Posterior cingulate gyrus (tissue), 11 donors: ENCODE measurements around the gene MPZL1.

Source experiments
- DNase-seq, 10 donors: peaks; one replicate each; pipeline versions ENCODE4 v3.0.0 to v3.0.0-alpha.2; 2020 to 2021; ENCODE audit warnings: mixed read lengths in 3 of 10
- intact Hi-C: fragments of 100-400 bp; cut with DNase I; formaldehyde crosslinking; loops from one replicate; pipeline ENCODE4 v1.15.1; 2023

Gene MPZL1

GRCh38 chr1:167693425-167694045, 28.2 kb upstream of the MPZL1 start:
- intact Hi-C loops: no loop called here
- no peak for DNase-seq

DNA sequence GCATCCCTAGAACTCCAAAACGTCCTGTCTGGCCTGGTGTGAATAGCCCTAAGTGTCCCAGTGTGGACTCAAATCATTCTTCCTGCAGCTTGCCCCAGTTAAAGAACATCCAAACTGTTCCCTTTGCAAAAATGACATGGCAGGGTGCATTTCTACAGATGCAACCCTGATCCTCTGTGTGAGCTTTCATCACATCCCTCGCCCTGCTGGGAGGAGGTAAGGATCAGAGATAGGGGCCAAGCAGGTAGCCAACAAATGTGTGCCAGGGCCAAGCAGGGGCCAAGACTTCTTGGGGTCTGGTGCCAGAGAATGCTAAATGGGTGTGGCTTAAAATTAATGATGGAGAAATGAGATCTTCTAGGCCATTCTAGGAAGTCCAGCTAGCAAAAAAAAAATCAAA, 27.1 kb upstream of the MPZL1 start:
- intact Hi-C loops: no loop called here
- DNase-seq: no peak

GRCh38 chr1:167695147-167695546, 26.6 kb upstream of the MPZL1 start:
- intact Hi-C loops: no loop called here
- DNase-seq: no peak

DNA sequence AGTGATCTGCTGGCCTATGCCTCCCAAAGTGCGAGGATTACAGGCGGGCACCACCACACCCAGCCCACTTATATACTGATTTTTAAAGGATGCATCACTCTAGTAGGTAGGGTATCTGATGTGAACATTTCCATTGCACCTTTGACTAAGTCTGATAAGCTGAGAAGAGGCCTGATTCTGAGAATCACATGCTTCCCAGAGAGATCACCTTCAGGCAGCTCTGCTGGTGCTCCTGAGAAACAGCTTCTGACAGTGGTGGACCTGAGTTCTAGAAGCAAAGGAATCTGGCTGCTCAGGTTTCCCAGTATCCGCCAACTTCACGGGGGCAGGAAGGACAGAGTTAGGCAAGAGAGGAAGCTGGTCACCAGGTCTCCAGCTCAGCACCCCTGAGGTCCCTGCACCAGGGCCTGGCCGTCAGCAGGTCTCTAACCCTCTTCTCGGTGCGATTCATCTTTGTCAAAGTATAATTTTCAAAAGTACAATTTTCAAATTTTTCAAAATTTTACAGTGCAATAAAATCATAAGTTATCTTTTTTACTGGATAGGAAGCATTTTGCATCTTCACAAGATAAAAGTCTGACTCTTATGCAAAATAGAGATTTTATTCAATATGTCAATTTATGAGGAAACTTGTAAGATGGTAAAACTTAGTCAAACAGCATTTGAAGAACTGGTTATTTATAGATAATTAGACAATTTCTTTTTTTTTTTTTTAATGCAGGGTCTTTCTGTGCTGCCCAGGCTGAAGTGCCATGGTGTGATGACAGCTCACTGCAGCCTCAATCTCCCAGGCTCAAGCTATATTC, 25.8 kb upstream of the MPZL1 start:
- no peak for DNase-seq
- intact Hi-C loops: no loop called here

DNA sequence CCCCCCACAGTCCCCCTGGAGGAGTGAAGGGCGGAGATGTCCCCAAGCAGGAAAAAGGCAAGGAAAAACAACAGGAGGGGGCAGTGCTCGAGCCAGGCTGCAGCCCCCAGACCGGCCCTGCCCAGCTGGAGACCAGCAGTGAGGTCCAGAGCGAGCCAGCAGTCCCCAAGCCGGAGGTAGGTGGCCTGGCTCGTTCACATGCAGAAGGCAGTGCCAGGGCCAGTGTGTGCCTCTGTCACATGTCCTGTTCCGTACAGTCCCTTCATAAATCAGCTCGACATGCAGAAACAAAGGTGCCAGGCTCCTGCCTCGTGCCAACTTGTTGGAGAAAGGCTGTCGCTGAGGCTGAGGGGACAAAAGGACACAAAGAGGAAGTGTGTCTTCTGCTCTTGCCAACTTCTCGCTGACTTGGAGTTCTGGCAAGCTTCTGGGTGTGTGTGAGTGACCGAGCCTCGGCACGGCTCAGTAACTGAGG, 24.1 kb upstream of the MPZL1 start:
- intact Hi-C loops: no loop called here
- DNase-seq: peak in 6 of 10 donors; percentile 29 to 86 (median 42)

DNA sequence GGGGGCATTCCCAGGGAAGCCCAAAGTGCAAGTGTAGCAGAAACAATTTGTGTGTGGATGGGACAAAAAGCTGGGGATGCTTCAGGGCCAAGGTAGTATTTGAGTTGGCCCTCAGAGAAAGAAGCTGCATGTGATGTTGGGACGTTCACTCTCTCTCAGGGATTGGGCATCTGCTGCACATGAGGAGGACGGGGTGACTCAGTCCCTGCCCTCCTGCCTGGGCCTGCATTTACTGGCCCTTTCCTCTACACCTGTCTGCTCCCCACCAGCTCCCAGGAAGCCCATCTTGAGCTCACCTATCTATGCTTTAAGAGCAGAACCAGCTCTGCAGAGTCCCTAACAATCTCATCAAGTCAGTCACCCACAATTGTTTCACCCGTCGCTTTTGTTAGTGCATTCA, 23.5 kb upstream of the MPZL1 start:
- intact Hi-C loops: no loop called here
- DNase-seq: no peak

GRCh38 chr1:167701510-167701909, 20.3 kb upstream of the MPZL1 start:
- intact Hi-C loops: no loop called here
- no peak for DNase-seq

- intact Hi-C loops: no loop called here
- DNase-seq: peak in 1 of 10 donors; percentile 54
Measured at GRCh38 chr1:167703557-167703956, 18.2 kb upstream of the MPZL1 start.

DNA sequence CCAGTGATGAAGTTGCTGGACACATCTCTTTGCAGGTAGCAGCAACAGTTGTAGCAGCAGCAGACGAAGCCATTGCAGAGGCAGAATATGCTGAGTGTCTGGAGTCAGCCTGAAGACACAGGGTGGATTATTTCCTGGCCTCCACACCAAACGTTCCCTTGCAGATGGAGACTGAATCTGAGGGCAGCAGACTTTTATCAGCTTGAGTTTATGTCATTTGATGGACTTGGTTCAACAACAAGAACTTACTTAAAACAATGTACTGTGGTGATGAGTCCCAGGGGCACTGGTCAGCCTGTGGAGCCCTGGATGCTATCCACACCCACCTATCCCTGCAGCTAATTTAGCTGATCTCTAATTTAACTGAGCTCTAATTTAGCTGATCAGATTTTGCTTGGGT, 17.1 kb upstream of the MPZL1 start:
- peak in 1 of 10 donors; percentile 37 for DNase-seq
- intact Hi-C loops: no loop called here

- peak in 1 of 10 donors; percentile 37 for DNase-seq
- intact Hi-C loops: no loop called here
Measured at GRCh38 chr1:167705250-167705649, 16.5 kb upstream of the MPZL1 start.

- intact Hi-C loops: no loop called here
- no peak for DNase-seq
Measured at GRCh38 chr1:167706363-167706762, 15.4 kb upstream of the MPZL1 start.

GRCh38 chr1:167706931-167707877, 14.6 kb upstream of the MPZL1 start:
- intact Hi-C loops: no loop called here
- no peak for DNase-seq

DNA sequence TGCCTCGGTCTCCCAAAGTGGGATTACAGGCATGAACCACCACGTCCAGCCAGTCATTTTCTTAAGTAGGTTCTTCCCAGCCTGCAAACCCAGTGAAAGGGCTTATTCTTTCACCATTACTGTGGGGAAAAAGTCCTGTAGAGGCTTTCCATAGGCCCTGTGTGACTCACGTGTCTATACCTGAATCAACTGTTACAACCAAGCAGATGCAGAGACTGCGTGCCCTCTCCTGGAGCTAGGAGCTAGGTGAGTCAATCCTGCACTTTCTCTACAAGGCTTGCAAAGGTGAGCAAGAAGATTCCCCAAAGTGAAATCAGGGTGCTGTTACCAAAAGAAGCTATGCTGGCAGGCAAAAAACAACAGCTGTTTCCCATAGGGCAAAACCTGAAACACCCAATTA, 13.8 kb upstream of the MPZL1 start:
- no peak for DNase-seq
- intact Hi-C loops: no loop called here

- intact Hi-C loops: no loop called here
- no peak for DNase-seq
Measured at GRCh38 chr1:167708940-167709389, 12.8 kb upstream of the MPZL1 start.

DNA sequence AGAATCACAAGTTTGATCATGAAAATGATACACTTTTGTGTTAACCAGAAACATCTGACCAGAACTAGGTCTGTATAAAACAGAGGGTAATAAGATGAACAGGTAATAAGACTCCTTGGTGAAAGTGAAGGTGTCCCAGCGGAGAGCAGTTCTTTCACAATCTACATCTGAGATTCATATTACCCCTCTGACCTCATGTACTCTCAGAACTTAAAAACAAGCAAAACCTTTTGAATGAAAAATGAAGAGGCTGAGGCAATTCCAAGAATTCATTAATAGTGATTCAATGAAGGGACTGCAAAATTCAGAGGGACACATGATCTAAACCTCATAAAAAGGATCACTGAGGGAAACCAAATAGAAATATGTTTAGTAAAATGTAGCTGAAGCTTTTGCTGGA, 10.9 kb upstream of the MPZL1 start:
- no peak for DNase-seq
- intact Hi-C loops: loop anchor here (10.0 kb wide), 1 partner anchor 374 kb away; no protein-coding TSS in a partner anchor

DNA sequence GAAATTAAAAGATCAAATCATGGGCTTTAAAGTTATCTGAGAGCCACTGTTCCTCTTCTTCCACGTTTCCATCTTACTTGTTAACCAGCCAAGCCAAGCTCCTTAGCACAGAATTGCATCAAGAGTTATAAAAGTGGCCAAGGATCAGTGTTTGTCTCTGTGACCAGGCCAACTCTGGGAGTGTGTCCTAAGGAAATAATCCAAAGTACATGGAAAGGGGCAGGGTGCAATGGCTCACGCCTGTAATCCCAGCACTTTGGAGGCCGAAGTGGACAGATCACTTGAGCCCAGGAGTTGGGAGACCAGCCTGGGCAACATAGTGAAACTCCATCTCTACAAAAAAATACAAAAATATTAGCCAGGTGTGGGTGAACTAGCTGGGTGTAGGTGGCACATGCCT, 10.0 kb upstream of the MPZL1 start:
- no peak for DNase-seq
- intact Hi-C loops: loop anchor here (10.0 kb wide), 1 partner anchor 373 kb away; no protein-coding TSS in a partner anchor

DNA sequence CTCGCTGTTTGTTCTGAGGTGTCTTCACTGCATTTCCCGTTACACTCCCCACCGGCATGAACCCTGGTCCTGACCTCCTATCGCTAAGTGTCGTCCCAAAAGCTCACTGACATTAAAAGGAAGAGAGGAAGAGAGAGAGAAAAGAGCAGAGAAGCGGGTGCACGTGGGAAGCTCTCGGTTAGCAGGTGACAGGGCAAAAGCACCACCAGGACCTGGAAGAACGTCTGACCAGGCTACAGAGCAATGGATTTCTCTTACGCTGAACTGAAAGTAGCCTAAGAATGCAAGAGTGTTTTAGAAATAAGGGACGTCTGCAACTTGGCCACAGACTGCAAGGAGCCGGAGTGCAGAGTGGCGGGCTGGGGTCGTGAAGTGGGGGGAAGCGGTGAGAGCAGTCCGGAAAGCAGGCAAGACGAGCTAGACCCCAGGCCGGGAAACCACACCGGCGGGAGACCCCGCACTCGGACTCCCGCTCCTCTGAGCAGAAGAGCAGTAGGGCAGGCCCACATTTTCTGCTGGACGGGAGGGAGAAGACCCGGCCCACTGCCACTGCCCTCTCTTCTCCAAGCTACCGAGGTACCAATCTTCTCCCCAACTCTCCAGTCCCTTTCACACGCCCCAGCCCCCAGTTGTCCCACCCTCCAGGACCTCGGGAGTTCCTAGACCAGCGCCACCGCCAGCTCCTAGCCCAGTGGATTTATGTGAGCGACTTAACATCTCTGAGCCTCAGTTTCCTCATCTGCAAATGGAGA, 8.3 kb upstream of the MPZL1 start:
- peak in 2 of 10 donors; percentile 16 to 58 for DNase-seq
- intact Hi-C loops: loop anchor here (10.0 kb wide), 1 partner anchor 371 kb away; no protein-coding TSS in a partner anchor

DNA sequence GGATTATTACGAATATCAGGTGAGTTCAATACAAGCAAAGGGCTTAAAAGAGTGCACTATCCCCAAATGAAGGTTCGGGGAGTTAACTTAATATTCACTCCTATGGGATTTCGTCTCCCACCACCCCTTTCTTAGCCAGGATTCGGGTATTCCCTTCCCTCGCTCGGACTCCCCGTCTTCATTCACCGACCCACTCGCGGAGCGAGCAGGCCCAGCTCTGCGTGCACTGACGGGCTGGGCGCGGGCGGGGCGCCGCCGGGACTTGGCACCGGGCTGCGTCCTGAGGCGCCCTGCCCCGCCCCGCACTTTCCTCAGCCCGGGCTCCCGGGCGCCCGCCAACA, 7.7 kb upstream of the MPZL1 start:
- intact Hi-C loops: loop anchor here (10.0 kb wide), 1 partner anchor 371 kb away; no protein-coding TSS in a partner anchor
- peak in 6 of 10 donors; percentile 43 to 95 (median 84) for DNase-seq

GRCh38 chr1:167714439-167715156, 7.2 kb upstream of the MPZL1 start:
- intact Hi-C loops: loop anchor here (10.0 kb wide), 1 partner anchor 370 kb away; no protein-coding TSS in a partner anchor

More at GRCh38 chr1:167714439-167715156, 7.2 kb upstream of the MPZL1 start:
- peak; percentile 84 to 97 (median 90) for DNase-seq
